Thymus (tissue), 11 donors: Measurements from ENCODE around the gene KCNJ13. TPM values are rescaled to one million over a fixed set of nuclear protein-coding genes. Genes with fewer than 3 reads are reported as not detected.
"Not testable (repeated sequence)": the region's sequence is repeated elsewhere in the genome, so short reads cannot be mapped to it uniquely, and the experiment has no call there.

Experiments used
- DNase-seq, 9 donors: peaks; one replicate each; pipeline ENCODE4 v3.0.0-alpha.2; 2013; ENCODE audit warnings: low spot score in 9 of 9, low read depth in 6 of 9, missing footprints in 1 of 9
- H3K27ac ChIP-seq, 2 donors: one replicate each; pipeline ENCODE4 v1.5.1; 2013; ENCODE audit warnings: control low read depth in 1 of 2, low read depth in 1 of 2, low read length in 1 of 2, mild to moderate bottlenecking in 1 of 2, moderate library complexity in 1 of 2
- H3K27me3 ChIP-seq, 2 donors: one replicate each; pipeline ENCODE4 v1.5.1; 2013; ENCODE audit warnings: low read length in 1 of 2; ENCODE audit not compliant: control insufficient read depth in 2 of 2, insufficient read depth in 1 of 2
- H3K36me3 ChIP-seq, 2 donors: one replicate each; pipeline ENCODE4 v1.5.1; 2013; ENCODE audit warnings: low read length in 1 of 2, mild to moderate bottlenecking in 1 of 2, moderate library complexity in 1 of 2; ENCODE audit not compliant: control insufficient read depth in 2 of 2, insufficient read depth in 2 of 2
- H3K4me1 ChIP-seq, 2 donors: one replicate each; pipeline ENCODE4 v1.5.1; 2013; ENCODE audit warnings: low read length in 2 of 2; ENCODE audit not compliant: control insufficient read depth in 2 of 2, insufficient read depth in 2 of 2
- H3K4me3 ChIP-seq, 2 donors: one replicate each; pipeline ENCODE4 v1.5.1; 2013; ENCODE audit warnings: low read length in 2 of 2, control low read depth in 1 of 2, mild to moderate bottlenecking in 1 of 2
- H3K9me3 ChIP-seq, 2 donors: one replicate each; pipeline ENCODE4 v1.5.1; 2013; ENCODE audit warnings: low read length in 1 of 2, mild to moderate bottlenecking in 1 of 2; ENCODE audit not compliant: control insufficient read depth in 2 of 2, insufficient read depth in 1 of 2
- polyA plus RNA-seq: library from polyadenylated mRNA; stranded (reverse); fragments of 200-250 nt; gene quantifications from one replicate; pipeline ENCODE4 v1.2.3, GENCODE V29; 2013
- total RNA-seq: library from RNA; stranded (reverse); fragments of 120-200 nt; gene quantifications from one replicate; pipeline ENCODE4 v1.2.4, GENCODE V29; 2013
- donor health status: healthy.

The KCNJ13 gene
- total and polyA plus RNA-seq, 2 donors = 0.18 to 0.24 TPM

GRCh38 chr2:232720056-232720455 is 56.3 kb downstream of the KCNJ13 start:
- H3K9me3 ChIP-seq, DNase-seq, H3K4me1 ChIP-seq: not testable (repeated sequence)

More at GRCh38 chr2:232720056-232720455, 56.3 kb downstream of the KCNJ13 start:
- H3K36me3 ChIP-seq = peaks cover 25 to 37% of the 10 kb centered on the region in 2 donors
- not testable (repeated sequence) for H3K27ac ChIP-seq, H3K27me3 ChIP-seq, H3K4me3 ChIP-seq

Other genes with a start within 250 kb of the KCNJ13 start
- gene CHRNG, start 236.9 kb downstream of the KCNJ13 start, total RNA-seq = 0.57 TPM
- 0.48 TPM for gene CHRNG, start 236.9 kb downstream of the KCNJ13 start, polyA plus RNA-seq
- gene TIGD1, start 226.0 kb downstream of the KCNJ13 start, total RNA-seq = 8.3 TPM
- gene TIGD1, start 226.0 kb downstream of the KCNJ13 start, polyA plus RNA-seq = 16.2 TPM
- gene EIF4E2, start 225.9 kb downstream of the KCNJ13 start, total RNA-seq = 59.5 TPM
- 53.0 TPM for gene EIF4E2, start 225.9 kb downstream of the KCNJ13 start, polyA plus RNA-seq
- 0.33 TPM for gene EFHD1, start 143.0 kb downstream of the KCNJ13 start, total RNA-seq
- 14.1 TPM for gene EFHD1, start 143.0 kb downstream of the KCNJ13 start, polyA plus RNA-seq
- 35.8 TPM for gene GIGYF2, start 79.2 kb downstream of the KCNJ13 start, total RNA-seq
- 19.1 TPM for gene GIGYF2, start 79.2 kb downstream of the KCNJ13 start, polyA plus RNA-seq
- gene SNORC, start 93.7 kb upstream of the KCNJ13 start, total RNA-seq = 1.4 TPM
- 5.0 TPM for gene SNORC, start 93.7 kb upstream of the KCNJ13 start, polyA plus RNA-seq
- gene NGEF, start 236.7 kb upstream of the KCNJ13 start, total RNA-seq = 0.14 TPM
- gene NGEF, start 236.7 kb upstream of the KCNJ13 start, polyA plus RNA-seq = 0.18 TPM